Dedifferentiated amniotic fluid mesenchymal stem cell (primary cell): ENCODE data around the gene TCEA2.
"Not testable (repeated sequence)": the region's sequence is repeated elsewhere in the genome, so short reads cannot be mapped to it uniquely, and the experiment has no call there.

Experiments used
- DNase-seq: peaks from one replicate; pipeline ENCODE4 v3.0.0-alpha.2; 2016; ENCODE audit errors: extremely low spot score

TCEA2 gene

DNA sequence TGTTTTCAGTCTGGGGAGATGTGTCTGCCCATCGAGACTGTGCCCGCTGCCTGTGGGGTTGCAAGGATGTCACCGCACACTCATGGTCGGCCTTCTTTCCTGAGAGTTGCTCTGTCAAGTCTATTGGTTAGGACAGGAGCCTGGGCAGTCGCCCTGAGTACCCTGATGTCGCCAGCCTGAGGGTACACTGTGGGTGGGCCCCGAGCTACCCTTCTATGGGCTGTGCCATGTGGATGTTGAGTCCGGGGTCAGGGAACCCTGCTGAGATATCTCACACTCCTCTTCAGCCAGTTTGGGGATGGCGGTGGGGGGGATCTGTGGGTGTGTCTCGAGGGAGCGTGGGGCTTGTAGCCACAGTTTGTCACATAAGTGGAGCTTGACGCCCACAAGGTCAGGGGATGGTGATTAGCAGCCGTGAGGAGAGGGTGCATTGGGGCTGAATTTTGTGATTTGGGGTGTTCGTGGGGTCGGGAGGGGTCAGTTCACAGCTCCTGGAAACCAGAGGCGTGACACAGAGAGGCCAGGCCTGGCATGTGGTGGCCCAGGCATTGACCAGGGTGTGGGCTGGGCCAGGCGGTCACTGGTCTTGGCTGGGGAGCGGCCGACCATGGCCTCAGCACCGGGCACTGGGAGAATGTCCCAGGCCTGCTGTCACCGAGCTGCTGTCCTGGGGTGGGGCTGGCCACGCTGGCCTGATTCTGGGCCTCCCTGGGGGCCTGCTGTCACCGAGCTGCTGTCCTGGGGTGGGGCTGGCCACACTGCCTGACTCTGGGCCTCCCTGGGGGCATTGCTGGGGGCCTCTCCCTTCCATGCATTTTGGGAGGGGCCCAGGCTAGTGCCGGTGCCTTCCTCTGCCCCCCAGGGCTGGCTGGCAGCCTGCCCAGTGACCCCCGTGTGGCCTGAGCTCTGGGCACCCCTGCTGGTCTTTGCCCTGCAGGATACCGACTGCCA is 46.0 kb downstream of the TCEA2 start:
- no peak for DNase-seq

DNA sequence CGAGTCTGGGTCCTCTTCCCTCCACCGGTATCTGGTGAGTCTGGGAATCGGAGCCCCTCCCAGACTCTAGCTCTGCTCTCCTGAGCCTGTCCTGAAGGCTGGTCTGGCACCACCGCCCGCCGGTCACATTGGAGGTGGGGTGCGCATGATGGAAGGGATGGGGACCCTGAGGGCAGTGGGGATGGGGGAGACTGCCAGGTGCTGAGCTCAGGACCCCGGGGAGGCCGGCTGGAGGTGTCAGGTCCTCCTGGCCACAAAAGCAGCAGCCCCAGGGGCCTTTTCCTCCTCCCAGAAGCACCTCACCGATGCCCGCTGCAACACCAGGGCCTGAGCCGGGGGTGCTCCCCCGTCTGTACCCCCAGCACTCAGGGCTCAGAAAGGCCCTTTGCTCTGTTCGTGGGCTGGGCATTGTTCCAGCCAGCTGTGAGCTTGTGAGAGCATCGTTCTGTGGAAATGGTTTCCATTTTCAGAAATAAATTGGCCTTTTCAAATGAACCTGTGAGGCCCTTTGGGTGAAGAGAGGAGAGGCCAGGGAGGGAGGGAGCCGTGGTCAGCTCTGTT is 46.9 kb downstream of the TCEA2 start:
- DNase-seq, result no peak

DNA sequence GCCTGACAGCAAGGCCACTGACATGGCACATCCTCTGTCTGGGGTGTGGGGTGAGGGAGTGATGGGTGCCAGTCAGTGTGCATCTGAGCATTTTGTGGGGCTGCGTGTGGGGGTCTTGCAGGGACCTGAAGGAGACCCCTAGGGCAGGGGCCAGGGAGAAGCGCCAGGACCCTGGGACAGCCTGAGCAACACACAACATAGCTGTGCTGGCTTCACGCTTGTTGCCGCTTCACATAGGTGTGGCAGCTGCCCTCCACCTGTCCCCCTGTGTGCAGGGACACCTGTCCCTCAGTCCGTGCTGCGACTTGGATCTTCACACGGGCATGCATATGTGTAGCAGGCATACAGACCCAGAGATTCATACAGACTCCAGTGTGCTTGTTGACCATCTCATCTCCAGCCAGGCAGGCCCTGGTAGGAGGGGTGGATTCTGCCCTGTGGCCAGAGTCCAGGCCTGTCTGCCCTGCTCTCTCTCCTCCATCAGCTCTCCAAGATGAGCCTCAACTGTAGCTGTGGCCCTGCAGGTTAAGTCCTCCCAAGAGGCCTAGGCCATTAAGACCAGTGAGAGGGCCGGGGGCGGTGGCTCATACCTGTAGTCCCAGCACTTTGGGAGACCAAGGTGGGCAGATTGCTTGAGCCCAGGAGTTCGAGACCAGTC is 47.5 kb downstream of the TCEA2 start:
- DNase-seq, result no peak

DNA sequence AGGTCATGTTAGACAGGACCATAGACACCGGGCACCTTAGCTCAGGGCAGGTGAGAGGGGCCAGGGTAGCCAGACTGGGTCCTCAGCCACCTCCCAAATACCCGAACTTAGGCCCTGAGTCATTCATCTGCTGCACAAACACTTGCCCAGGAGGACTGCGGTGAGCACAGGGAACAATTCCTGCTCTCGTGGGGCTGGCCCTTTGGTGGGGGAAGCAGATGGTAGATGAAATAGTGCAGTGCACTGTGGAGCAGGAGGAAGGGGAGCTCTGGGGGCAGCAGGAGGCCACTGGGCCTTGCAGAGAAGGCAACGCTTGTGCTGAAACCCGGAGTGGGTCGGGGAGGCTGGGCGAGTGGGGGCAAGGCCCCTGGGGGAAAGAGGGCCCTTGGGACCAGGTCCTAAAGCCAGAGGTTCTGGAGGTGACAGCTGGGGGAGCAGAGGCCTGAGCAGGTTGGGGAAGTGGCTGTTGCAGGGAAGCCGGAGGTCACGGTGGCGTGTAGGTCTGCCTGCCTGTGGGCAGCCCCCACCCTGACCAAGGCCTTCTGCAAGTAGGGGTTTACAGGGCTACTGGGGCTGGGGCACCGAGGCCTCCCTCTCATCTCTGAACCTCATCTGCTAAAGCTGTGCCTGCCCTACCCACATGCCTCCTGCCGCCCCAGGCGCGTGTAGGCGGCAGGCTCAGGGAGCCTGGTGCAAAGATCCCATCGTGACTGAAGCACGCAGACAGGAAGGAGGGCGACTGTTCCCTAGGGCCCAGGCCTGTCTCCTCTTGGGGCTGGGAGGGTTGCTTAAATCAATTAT is 49.0 kb downstream of the TCEA2 start:
- DNase-seq, result no peak

DNA sequence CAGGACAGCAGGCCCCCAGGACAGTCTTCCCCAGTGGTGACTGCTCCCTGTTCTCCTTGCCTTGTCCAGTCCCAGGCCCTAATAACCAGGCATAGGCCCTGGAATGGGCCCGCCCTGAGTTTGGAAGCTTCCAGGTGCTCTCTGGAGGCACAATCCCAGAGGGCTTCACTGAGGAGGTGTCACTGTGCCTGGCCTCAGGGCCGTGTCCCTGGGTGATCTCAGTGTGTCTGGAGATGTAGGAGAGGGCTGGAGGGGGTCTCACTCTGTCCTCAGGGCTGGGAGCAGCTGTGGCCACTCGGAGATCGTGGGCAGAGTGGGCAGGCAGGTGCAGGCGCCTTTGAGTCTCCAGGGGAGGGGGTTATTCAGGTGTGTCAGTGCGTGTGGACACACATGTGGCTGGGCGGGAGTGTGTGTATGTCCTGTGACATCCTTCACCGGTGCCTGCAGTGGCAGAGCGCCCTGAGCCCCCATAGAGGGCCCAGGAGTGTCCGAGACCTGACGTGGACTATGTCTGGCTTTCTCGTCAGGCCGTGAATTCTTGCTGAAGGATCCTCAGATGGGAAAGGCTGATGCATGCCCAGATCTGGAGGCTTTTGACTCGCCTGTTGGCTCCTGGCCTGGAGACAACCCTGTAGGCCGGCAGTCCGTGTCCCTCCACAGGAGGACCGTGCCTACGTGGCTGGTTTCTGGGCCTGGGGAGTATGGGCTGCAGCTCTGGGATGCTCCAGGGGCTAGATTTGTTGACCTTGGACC is 49.9 kb downstream of the TCEA2 start:
- DNase-seq, result no peak

DNA sequence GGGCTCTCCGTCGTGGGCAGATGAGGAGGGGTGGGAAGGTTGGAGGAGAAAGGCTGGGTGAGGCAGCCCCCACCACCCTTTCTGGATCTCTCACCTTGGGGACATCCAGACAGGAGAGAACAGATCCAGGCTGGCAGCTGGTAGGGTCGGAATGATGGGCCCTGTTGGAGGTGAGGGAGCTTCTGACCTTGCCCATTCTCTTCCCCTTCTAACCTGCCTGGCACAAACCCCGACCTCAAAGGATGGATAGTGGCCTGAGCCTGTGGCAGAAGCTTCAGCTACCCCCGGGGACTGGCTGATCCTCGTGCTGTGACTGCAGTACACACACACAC is 50.4 kb downstream of the TCEA2 start:
- no peak for DNase-seq

DNA sequence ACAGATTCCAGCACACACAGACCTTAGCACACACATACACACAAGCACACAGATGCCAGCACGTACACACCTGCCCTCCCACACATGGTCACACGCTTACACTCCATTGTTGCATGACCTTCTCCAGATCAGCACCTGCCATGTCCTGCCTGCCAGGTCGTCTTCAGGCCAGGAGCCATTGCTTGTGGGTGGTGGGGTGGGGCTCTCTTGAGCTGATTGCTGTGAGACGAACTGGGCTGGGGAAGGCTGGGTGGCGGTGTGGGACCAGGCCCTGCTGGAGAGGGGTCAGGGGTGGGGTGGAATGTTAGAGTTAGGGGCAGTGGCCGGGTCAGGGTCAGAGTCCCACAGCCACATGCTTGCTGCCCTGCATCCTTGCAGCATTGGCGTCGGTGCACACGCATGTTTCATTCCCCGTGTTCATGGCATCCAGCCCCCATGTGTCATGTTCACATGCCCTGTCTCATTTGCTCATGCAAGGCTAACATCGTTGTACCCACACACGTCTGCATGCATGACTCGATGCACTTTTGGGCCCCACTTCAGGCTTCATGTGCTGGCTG is 50.9 kb downstream of the TCEA2 start:
- DNase-seq, result no peak

DNA sequence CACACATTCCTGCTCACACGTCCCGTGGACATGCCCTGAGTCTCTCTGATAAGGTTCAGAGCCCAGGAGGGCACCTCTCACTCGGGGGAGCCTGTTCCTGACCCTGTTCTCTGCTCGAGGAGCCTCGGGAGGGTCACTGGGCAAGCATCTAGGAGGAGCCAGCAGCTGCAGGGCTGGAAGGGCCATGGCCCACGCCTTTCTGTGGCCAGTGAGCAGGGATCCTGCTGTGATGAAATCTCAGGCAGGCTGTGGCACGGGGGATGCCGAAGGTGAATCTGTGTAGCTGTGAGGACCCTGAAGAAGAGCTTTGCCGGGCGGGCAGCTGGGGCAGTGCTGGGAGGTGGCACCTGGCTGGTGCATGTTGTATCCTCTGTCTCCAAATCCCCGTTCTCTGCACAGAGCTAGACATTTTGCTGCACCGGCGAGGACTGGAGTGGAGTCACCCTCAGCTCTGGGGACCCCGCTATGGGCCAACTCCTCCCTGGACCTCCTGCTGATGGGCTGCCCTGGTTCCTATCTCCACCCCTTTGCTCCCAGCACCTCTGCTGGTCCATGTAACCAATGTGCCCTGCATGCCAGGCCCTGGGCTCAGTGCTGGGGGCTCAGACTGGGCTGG is 51.5 kb downstream of the TCEA2 start:
- no peak for DNase-seq

DNA sequence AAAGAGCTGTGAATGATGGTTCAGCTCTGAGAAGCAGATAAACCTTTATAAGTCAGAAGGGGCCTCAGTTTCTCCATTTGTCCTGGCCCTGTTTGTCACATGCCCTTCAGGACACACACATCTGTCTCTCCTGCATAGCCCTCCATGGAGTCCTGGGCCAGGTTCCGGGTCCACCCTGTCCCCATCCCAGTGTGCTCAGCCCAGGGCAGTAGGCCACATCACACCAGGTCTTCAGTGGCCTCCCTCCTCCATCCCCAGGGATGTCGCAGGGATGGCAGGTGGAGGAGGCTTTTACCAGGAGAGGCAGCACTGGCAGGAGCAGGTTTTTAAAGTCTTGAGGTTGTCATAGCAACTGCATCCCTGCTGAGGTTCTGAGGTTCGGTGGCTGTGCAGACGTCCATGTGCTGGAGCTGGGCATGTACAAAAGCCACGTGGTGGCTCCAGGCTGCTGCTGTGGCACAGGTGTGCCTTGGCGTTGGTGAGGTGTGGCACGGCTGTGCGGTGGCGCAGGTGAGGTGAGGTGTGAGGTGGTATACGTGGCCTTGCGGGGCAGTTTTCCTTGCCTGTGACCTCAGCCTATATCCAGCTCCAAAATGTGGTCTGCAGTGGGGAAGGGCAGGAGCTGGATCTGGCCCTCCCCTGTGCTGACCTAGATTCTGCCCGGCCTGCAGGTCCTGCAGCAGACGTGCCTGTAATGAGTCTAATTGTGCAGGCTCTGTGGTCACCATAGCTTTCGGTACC is 52.3 kb downstream of the TCEA2 start:
- no peak for DNase-seq

DNA sequence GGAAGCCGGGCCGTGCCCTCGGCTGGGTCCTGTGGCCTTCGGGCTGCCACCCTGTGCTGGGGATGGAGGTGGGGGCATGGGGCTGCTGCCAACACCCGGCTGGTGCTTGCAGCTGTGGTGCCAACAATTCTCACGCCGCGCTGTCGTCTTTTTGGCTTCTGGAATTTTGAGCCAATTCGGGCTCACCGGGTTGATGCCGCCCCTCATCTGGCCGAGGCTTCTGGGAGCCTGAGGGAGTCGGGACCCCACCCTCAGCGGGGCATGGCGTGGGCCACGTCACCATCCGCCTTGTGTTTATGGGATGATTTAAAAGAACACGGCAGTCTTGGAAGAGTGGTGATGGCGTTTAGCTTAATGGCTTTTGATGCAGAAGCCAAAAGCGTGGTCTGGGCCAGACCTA is 53.0 kb downstream of the TCEA2 start:
- no peak for DNase-seq

DNA sequence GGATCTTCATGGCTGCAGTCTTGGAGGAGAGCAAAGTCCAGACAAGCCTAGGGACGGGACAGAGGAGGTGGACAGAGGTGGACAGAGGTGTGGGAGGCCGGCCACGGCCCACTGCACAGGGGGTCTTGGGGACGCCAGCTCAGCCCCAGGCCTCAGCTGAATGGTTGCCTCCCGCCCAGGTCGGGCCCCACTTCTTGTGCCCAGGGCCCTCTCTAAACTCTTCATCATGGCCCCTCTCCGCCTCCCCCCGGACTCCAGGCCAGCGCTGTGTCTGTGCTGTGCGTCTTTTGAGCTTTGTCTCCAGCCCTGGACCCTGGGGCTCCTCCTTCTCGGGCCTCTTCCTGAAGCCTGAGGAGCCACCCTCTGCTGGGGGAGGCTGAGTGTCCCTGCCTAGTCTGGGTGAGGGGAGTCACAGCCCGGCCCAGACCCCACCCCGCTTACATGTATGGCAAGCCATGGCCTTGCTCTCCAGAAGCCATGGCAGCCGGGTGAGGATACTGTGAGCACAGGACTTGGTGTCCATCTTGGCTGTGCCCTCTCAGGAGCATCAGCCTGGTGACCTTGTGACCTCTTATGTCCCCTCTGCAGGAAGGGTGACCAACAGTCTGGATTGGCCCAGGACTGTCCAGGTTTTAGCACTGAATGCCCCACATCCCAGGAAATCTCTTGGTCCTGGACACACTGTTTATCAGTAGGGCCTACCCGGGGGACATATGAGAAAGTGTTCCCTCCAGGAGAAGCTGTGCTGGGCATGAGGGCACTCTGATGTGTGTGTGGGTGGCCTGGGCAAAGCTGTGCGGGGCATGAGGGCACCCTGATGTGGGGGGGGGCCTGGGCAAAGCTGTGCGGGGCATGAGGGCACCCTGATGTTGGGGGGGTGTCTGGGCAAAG is 53.8 kb downstream of the TCEA2 start:
- no peak for DNase-seq

DNA sequence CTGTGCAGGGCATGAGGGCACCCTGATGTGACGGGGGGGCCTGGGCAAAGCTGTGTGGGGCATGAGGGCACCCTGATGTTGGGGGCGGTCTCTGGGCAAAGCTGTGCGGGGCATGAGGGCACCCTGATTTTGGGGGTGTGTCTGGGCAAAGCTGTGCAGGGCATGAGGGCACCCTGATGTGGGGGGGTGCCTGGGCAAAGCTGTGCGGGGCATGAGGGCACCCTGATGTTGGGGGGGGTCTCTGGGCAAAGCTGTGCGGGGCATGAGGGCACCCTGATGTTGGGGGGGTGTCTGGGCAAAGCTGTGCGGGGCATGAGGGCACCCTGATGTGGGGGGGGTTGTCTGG is 54.4 kb downstream of the TCEA2 start:
- not testable (repeated sequence) for DNase-seq

DNA sequence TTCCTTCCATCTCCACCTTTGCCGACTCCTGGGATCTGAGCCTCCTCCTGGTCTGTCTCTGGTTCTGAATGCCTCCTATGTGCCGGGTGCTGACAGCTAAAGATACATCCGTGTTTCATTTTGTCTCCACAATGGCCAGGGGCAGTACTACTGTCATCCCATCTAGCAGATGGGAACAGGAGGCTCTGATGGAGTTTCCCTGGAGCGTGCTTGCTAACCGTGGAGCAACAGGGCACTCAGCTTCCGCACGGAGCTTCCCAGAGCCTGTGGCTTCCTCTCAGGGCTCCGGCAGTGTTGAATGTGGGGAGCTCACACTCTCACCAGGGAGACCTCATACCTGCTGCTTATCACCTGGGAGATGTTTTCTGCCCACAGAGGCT is 56.3 kb downstream of the TCEA2 start:
- DNase-seq, result no peak

DNA sequence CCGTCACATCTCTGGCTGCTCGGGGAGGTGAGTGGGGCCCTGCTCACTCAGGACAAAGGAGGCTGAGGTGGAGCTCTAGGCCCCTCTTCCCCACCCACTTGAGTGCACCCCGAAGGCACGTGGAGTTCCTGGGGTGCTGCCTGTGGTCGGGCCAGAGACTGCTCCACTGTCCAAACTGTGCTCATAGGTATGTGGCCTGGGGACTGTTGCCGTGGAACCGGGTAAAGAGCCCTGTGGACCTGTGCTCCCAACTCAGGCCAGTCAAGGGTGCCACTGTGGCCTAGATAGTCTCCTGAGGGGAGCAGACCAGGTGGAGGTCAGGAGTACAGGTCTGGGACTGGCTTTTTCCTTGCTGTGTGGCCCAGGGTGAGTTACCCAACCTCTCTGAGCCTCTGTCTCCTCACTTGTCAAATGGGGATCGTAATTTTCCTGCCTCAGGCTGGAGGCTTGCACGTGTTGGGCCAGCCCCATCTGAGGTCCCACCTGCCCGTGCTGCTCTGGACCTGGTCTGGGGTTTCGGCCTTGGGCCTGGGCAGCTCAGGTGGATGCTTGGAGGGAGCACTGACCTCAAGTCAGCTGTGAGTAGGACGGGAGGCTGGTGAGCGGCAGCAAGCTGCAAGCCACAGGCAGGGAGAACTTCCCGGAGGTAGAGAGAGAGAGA is 56.8 kb downstream of the TCEA2 start:
- no peak for DNase-seq

DNA sequence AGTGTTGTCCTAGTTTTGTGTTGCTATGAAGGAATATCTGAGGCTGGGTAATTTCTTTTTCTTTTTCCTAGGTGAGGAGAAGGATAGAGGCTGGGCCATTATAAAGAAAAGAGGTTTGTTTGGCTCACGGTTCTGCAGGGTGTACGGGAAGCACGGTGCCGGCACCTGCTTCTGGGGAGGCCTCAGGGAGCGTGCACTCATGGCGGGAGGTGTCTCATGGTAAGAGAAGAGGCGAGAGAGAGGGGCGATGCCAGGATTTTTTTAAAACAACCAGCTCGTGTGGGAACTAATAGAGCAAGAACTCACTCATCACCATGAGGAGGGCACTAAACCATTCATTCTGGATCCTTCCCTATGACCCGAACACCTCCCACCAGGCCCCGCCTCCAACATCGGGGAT is 58.6 kb downstream of the TCEA2 start:
- no peak for DNase-seq
